ENCODE measurements around the gene SLC4A1AP. TPM values are rescaled to one million over a fixed set of nuclear protein-coding genes. Genes with fewer than 3 reads are reported as not detected.

SLC4A1AP gene
- total RNA-seq, 5 donors from 2014 or later (not counting 1 experiment from before 2014, with no cell fraction given), result 21.1 to 24.2 (median 21.8) TPM

DNA sequence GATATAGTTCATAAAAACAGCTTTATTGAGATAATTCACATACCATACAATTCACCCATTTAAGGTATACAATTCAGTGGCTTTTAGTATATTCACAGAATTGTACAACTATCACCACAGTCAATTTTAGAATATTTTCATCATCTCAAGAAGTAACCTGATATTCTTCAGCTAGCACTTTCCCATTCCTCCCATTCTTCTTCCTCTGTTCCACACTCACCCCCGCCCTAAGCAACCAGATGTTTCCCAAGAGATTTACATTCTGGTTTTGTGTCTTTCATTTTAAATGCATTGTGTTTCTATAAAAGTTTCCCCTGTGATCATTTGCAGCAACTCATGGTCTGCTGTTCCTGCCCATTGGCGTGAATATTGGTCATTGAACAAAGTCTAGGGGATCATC is 29.4 kb upstream of the SLC4A1AP start:
- DNase-seq, result no peak
- Histone ChIP-seq H3K27ac (ENCODE audit: low read length) (no peak overlapping the region), H3K27me3 (replicated peaks in 1 of 2; ENCODE audit: control insufficient read depth in 2 of 2, extremely low read depth in 1 of 2, insufficient read depth in 2 of 2, low read length in 1 of 2) (no peaks in the 10 kb centered on the region), H3K4me3 (ENCODE audit: control insufficient read depth in 1 of 2, extremely low read depth in 1 of 2, low read length in 1 of 2) (no peak overlapping the region), H3K9me3 (no peaks in the 10 kb centered on the region), H3K4me1 (ENCODE audit: control insufficient read depth in 1 of 2, extremely low read depth in 1 of 2, insufficient read depth in 2 of 2, low read length in 2 of 2) (peaks cover 5 to 12% of the 10 kb centered on the region in 2 experiments), H3K36me3 (ENCODE audit: control insufficient read depth in 2 of 2, extremely low read depth in 1 of 2, insufficient read depth in 1 of 2, low read length in 1 of 2) (peaks cover 5 to 79% of the 10 kb centered on the region in 2 donors)
- WGBS (ENCODE audit: insufficient coverage), result 100% methylated on average over 1 of the region's 2 CpGs
- Mint-ChIP-seq H3K9me3 (no peaks in the 10 kb centered on the region), H3K4me1 (peaks cover 16 to 38% (median 31%) of the 10 kb centered on the region in 3 donors), H3K36me3 (peaks cover 63% of the 10 kb centered on the region), H3K27ac (no peak overlapping the region), H3K27me3 (no peaks in the 10 kb centered on the region), H3K4me3 (no peak overlapping the region)
- CTCF ChIA-PET, result interaction anchor here in 1 of 2 donors (1.0 kb wide), 1 partner anchor 11 kb away, joined by 3 read pairs; no protein-coding TSS in a partner anchor
- no peak for ATAC-seq (replicated peaks in 1 of 4)
- POLR2A ChIA-PET, result no interaction called here

DNA sequence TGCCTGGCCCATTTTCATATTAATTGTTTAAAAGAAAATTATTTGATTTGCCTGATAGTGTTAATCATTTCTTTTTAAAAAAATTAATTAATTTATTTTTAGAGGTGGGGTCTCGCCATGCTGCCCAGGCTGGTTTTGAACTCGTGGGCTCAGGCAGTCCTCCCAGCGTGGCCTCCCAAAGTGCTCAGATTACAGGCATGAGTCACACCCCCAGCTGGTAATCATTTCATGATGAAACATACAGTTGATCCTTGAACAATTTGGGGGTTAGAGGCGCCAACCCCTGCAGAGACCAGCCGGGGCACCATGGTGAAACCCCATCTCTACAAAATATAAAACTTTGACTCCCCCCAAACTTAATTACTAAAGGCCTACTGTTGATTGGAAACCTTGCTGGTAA is 26.9 kb upstream of the SLC4A1AP start:
- H3K27ac Mint-ChIP-seq, result no peak overlapping the region
- H3K27me3 ChIP-seq (replicated peaks in 1 of 2; ENCODE audit: control insufficient read depth in 2 of 2, extremely low read depth in 1 of 2, insufficient read depth in 2 of 2, low read length in 1 of 2), result no peaks in the 10 kb centered on the region
- no peak overlapping the region for H3K4me3 ChIP-seq (ENCODE audit: control insufficient read depth in 1 of 2, extremely low read depth in 1 of 2, low read length in 1 of 2)
- H3K36me3 ChIP-seq (ENCODE audit: control insufficient read depth in 2 of 2, extremely low read depth in 1 of 2, insufficient read depth in 1 of 2, low read length in 1 of 2), result peaks cover 13 to 90% of the 10 kb centered on the region in 2 donors
- H3K4me1 Mint-ChIP-seq, result peaks cover 9 to 22% (median 16%) of the 10 kb centered on the region in 3 donors
- WGBS (ENCODE audit: insufficient coverage), result no CpG with 5 or more reads among the region's 5 CpGs
- no peaks in the 10 kb centered on the region for H3K27me3 Mint-ChIP-seq
- no peaks in the 10 kb centered on the region for H3K9me3 ChIP-seq
- POLR2A ChIA-PET, result no interaction called here
- DNase-seq, result no peak
- no peak for ATAC-seq (replicated peaks in 1 of 4)
- no peaks in the 10 kb centered on the region for H3K4me1 ChIP-seq (ENCODE audit: control insufficient read depth in 1 of 2, extremely low read depth in 1 of 2, insufficient read depth in 2 of 2, low read length in 2 of 2)
- CTCF ChIA-PET, result no interaction called here
- H3K36me3 Mint-ChIP-seq, result peaks cover 67% of the 10 kb centered on the region
- H3K4me3 Mint-ChIP-seq, result no peak overlapping the region
- H3K27ac ChIP-seq (ENCODE audit: low read length), result no peak overlapping the region
- no peaks in the 10 kb centered on the region for H3K9me3 Mint-ChIP-seq

DNA sequence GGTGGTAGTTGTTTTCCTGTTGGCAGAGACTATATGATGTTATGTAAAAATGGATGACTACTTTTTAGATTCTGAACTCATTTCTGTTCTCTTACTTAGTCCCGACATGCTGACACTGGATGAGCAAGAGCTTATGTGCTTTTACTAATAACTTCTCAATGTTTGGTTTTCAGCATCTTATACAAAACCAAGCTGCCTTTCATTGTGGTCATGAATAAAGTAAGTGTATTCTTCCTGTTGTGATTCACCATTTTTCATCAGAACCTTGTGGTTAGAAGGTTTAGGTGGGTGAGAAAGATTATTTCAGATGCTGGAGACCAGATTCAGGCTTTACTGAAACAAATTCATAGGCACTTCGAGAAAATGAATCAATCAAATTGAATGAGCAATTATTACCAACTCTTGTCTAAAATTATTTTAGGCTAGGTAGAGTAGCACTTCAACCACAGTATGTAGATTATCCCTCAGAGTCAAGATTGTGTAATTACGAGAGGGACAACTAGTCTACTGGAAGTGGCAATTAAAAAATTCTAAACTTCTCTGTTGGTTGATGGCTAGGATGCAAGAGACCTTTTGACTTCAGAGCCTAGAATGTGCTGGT is 25.6 kb upstream of the SLC4A1AP start:
- no peaks in the 10 kb centered on the region for H3K9me3 ChIP-seq
- POLR2A ChIA-PET, result no interaction called here
- no CpG with 5 or more reads among the region's 3 CpGs for WGBS (ENCODE audit: insufficient coverage)
- Mint-ChIP-seq H3K27ac (peak overlapping the region; percentile 80 to 83), H3K27me3 (no peaks in the 10 kb centered on the region), H3K36me3 (peaks cover 62% of the 10 kb centered on the region), H3K4me3 (peak overlapping the region in 1 of 3 donors; percentile 44), H3K4me1 (peaks cover 9 to 14% (median 14%) of the 10 kb centered on the region in 3 donors), H3K9me3 (no peaks in the 10 kb centered on the region)
- H3K4me1 ChIP-seq (ENCODE audit: control insufficient read depth in 1 of 2, extremely low read depth in 1 of 2, insufficient read depth in 2 of 2, low read length in 2 of 2), result no peaks in the 10 kb centered on the region
- H3K27ac ChIP-seq (ENCODE audit: low read length), result peak overlapping the region; percentile 32
- DNase-seq, result peak in 1 of 35 experiments; percentile 27
- no peaks in the 10 kb centered on the region for H3K27me3 ChIP-seq (replicated peaks in 1 of 2; ENCODE audit: control insufficient read depth in 2 of 2, extremely low read depth in 1 of 2, insufficient read depth in 2 of 2, low read length in 1 of 2)
- peak; percentile 35 to 85 (median 52) for ATAC-seq (replicated peaks in 1 of 4)
- CTCF ChIA-PET, result no interaction called here
- peaks cover 16 to 87% of the 10 kb centered on the region in 2 donors for H3K36me3 ChIP-seq (ENCODE audit: control insufficient read depth in 2 of 2, extremely low read depth in 1 of 2, insufficient read depth in 1 of 2, low read length in 1 of 2)
- H3K4me3 ChIP-seq (ENCODE audit: control insufficient read depth in 1 of 2, extremely low read depth in 1 of 2, low read length in 1 of 2), result no peak overlapping the region

DNA sequence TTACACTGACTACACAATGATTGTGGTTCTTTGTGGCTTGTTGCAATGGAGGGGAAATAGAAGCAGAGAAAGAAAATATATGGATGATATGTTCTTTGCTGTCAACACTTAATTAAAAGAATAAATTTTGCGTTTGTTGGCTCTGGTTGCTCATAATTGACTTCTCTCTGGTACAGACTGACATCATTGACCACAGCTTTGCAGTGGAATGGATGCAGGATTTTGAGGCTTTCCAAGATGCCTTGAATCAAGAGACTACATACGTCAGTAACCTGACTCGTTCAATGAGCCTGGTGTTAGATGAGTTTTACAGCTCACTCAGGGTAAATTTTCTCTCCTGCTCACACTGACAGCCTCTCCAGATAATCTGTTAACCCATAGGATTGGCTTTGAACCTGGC is 25.0 kb upstream of the SLC4A1AP start:
- Histone ChIP-seq H3K4me3 (ENCODE audit: control insufficient read depth in 1 of 2, extremely low read depth in 1 of 2, low read length in 1 of 2) (no peak overlapping the region), H3K27me3 (replicated peaks in 1 of 2; ENCODE audit: control insufficient read depth in 2 of 2, extremely low read depth in 1 of 2, insufficient read depth in 2 of 2, low read length in 1 of 2) (no peaks in the 10 kb centered on the region), H3K27ac (ENCODE audit: low read length) (no peak overlapping the region), H3K4me1 (ENCODE audit: control insufficient read depth in 1 of 2, extremely low read depth in 1 of 2, insufficient read depth in 2 of 2, low read length in 2 of 2) (no peaks in the 10 kb centered on the region), H3K36me3 (ENCODE audit: control insufficient read depth in 2 of 2, extremely low read depth in 1 of 2, insufficient read depth in 1 of 2, low read length in 1 of 2) (peaks cover 16 to 85% of the 10 kb centered on the region in 2 donors), H3K9me3 (no peaks in the 10 kb centered on the region)
- Mint-ChIP-seq H3K27me3 (no peaks in the 10 kb centered on the region), H3K9me3 (no peaks in the 10 kb centered on the region), H3K36me3 (peaks cover 60% of the 10 kb centered on the region), H3K27ac (peak overlapping the region; percentile 48 to 83), H3K4me3 (no peak overlapping the region), H3K4me1 (peaks cover 9 to 14% (median 14%) of the 10 kb centered on the region in 3 donors)
- no peak for DNase-seq
- ChIA-PET POLR2A (no interaction called here), CTCF (no interaction called here)
- 100% methylated on average over 1 of the region's 3 CpGs for WGBS (ENCODE audit: insufficient coverage)
- no peak for ATAC-seq (replicated peaks in 1 of 4)

DNA sequence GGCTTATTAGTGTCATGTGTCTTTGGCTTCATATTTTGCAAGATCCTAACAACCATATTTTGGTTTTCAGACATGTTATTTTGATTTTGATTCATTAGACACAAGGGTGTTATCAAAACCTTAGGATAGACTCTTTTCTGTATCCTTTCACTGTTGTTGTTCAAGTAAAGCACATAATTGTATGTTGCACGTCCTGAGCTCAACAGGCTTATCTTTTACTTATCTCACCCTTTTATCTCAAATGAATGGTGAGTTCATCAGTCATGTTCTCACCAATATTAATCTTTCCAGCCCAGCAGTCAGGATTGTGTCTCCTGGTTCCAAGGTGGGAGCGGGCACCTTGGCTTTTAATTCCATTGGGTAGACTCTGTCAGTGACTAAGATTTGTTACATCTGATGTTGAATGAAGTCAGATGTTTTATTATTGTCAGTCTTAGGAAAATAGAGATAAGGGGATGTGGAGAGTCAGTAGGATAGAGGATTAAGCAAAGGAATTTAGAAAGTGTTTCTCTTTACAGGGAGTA is 22.9 kb upstream of the SLC4A1AP start:
- no peaks in the 10 kb centered on the region for H3K27me3 Mint-ChIP-seq
- ChIA-PET CTCF (interaction anchor here in 1 of 2 donors (1.4 kb wide), 1 partner anchor 43 kb away, joined by 4 read pairs; no protein-coding TSS in a partner anchor), POLR2A (interaction anchor here in 1 of 2 donors (1.0 kb wide), 1 partner anchor 10 kb away, joined by 3 read pairs; no protein-coding TSS in a partner anchor)
- H3K4me1 ChIP-seq (ENCODE audit: control insufficient read depth in 1 of 2, extremely low read depth in 1 of 2, insufficient read depth in 2 of 2, low read length in 2 of 2), result no peaks in the 10 kb centered on the region
- no peak overlapping the region for H3K27ac ChIP-seq (ENCODE audit: low read length)
- DNase-seq, result no peak
- peaks cover 50% of the 10 kb centered on the region for H3K36me3 Mint-ChIP-seq
- no peaks in the 10 kb centered on the region for H3K27me3 ChIP-seq (replicated peaks in 1 of 2; ENCODE audit: control insufficient read depth in 2 of 2, extremely low read depth in 1 of 2, insufficient read depth in 2 of 2, low read length in 1 of 2)
- H3K9me3 Mint-ChIP-seq, result no peaks in the 10 kb centered on the region
- H3K27ac Mint-ChIP-seq, result no peak overlapping the region
- WGBS (ENCODE audit: insufficient coverage), result 100% methylated on average over 1 of the region's 2 CpGs
- no peak overlapping the region for H3K4me3 ChIP-seq (ENCODE audit: control insufficient read depth in 1 of 2, extremely low read depth in 1 of 2, low read length in 1 of 2)
- ATAC-seq (replicated peaks in 1 of 4), result no peak
- H3K4me1 Mint-ChIP-seq, result peaks cover 4 to 14% (median 14%) of the 10 kb centered on the region in 3 donors
- no peak overlapping the region for H3K4me3 Mint-ChIP-seq
- H3K36me3 ChIP-seq (ENCODE audit: control insufficient read depth in 2 of 2, extremely low read depth in 1 of 2, insufficient read depth in 1 of 2, low read length in 1 of 2), result peaks cover 19 to 79% of the 10 kb centered on the region in 2 donors
- no peaks in the 10 kb centered on the region for H3K9me3 ChIP-seq

DNA sequence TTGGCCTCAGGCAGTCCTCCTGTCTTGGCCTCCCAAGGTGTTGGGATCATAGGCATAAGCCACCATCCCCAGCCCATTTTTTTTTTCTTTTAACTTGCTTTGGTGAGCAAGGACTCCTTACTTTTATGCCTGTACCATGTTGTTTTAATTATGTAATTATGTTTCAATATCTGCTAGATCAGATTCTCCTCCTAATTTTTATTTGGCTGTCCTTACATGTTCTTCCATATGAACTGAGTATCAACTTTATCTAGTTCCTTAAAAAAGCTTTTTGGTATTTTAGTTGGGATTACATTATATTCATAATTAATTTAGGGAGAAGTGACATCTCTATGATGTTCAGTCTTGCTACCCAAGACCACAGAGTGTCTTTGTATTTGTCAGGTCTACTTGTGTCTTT is 18.5 kb upstream of the SLC4A1AP start:
- no peak overlapping the region for H3K27ac ChIP-seq (ENCODE audit: low read length)
- H3K4me3 Mint-ChIP-seq, result no peak overlapping the region
- no peaks in the 10 kb centered on the region for H3K9me3 ChIP-seq
- H3K9me3 Mint-ChIP-seq, result no peaks in the 10 kb centered on the region
- CTCF ChIA-PET, result no interaction called here
- H3K27me3 ChIP-seq (replicated peaks in 1 of 2; ENCODE audit: control insufficient read depth in 2 of 2, extremely low read depth in 1 of 2, insufficient read depth in 2 of 2, low read length in 1 of 2), result no peaks in the 10 kb centered on the region
- H3K4me3 ChIP-seq (ENCODE audit: control insufficient read depth in 1 of 2, extremely low read depth in 1 of 2, low read length in 1 of 2), result no peak overlapping the region
- DNase-seq (no peak), ATAC-seq (replicated peaks in 1 of 4) (no peak)
- no peaks in the 10 kb centered on the region for H3K4me1 ChIP-seq (ENCODE audit: control insufficient read depth in 1 of 2, extremely low read depth in 1 of 2, insufficient read depth in 2 of 2, low read length in 2 of 2)
- peaks cover 26 to 75% of the 10 kb centered on the region in 2 donors for H3K36me3 ChIP-seq (ENCODE audit: control insufficient read depth in 2 of 2, extremely low read depth in 1 of 2, insufficient read depth in 1 of 2, low read length in 1 of 2)
- no peak overlapping the region for H3K27ac Mint-ChIP-seq
- H3K36me3 Mint-ChIP-seq, result peaks cover 46% of the 10 kb centered on the region
- H3K27me3 Mint-ChIP-seq, result no peaks in the 10 kb centered on the region
- POLR2A ChIA-PET, result interaction anchor here in 1 of 2 donors (0.7 kb wide), 1 partner anchor 110 kb away, joined by 5 read pairs; no protein-coding TSS in a partner anchor
- peaks cover 0 to 5% (median 0%) of the 10 kb centered on the region in 3 donors for H3K4me1 Mint-ChIP-seq
